Kidney (tissue), 14 donors: ENCODE data around the gene SNAP25. TPM values are rescaled to one million over a fixed set of nuclear protein-coding genes. Genes with fewer than 3 reads are reported as not detected.
A peak's percentile ranks its signal among the peaks of the same experiment; 100 is the strongest.

Experiments
- DNase-seq, 5 donors: peaks; one replicate each; pipeline ENCODE4 v3.0.0-alpha.2; 2013 to 2020
- FAIRE-seq: peaks from 2 replicates; lab custom pipeline; 2012; peaks lifted over from hg19 to GRCh38; lab: Jason Lieb, UNC
- H3K27ac ChIP-seq, 2 donors: one replicate each; pipeline ENCODE4 v1.7.0; 2013; ENCODE audit warnings: low read depth in 2 of 2, low read length in 2 of 2, inconsistent platforms in 1 of 2
- H3K27me3 ChIP-seq: one replicate; pipeline ENCODE4 v1.7.1; 2013; ENCODE audit warnings: low read length, inconsistent platforms; ENCODE audit not compliant: control insufficient read depth, insufficient read depth
- H3K36me3 ChIP-seq, 3 donors: one replicate each; pipeline versions ENCODE4 v1.7.0 to v1.7.1; 2013; ENCODE audit warnings: low read length in 3 of 3, control low read depth in 1 of 3, inconsistent platforms in 1 of 3; ENCODE audit not compliant: insufficient read depth in 3 of 3, control insufficient read depth in 2 of 3
- H3K4me1 ChIP-seq, 3 donors: one replicate each; pipeline versions ENCODE4 v1.7.0 to v1.7.1; 2013; ENCODE audit warnings: low read length in 3 of 3, inconsistent platforms in 1 of 3, low read depth in 1 of 3; ENCODE audit not compliant: control insufficient read depth in 2 of 3, insufficient read depth in 2 of 3
- H3K4me3 ChIP-seq, 3 donors: one replicate each; pipeline versions ENCODE4 v1.7.0 to v1.8.1; 2013; ENCODE audit warnings: low read length in 3 of 3, control low read depth in 1 of 3, inconsistent platforms in 1 of 3
- H3K9ac ChIP-seq, 3 donors: one replicate each; pipeline versions ENCODE4 v1.7.0 to v1.7.1; 2013; ENCODE audit warnings: low read length in 3 of 3, control low read depth in 1 of 3, inconsistent platforms in 1 of 3
- H3K9me3 ChIP-seq, 3 donors: one replicate each; pipeline versions ENCODE4 v1.7.0 to v1.7.1; 2013; ENCODE audit warnings: low read length in 3 of 3, control low read depth in 1 of 3, inconsistent platforms in 1 of 3; ENCODE audit not compliant: control insufficient read depth in 2 of 3, insufficient read depth in 1 of 3
- intact Hi-C: fragments of 100-400 bp; cut with DNase I; formaldehyde crosslinking; loops from one replicate; pipeline ENCODE4 v1.11.1; 2022
- polyA plus RNA-seq: library from polyadenylated mRNA; stranded (reverse); fragments of 350-450 nt; fragmentation: Illumina TruSeq; extraction: RNeasy Lipid Tissue Mini Kit (QIAGEN cat#74804); gene quantifications from one replicate; pipeline ENCODE4 v1.2.3, GENCODE V29; 2014; ENCODE audit warnings: low read depth, low replicate concordance; ENCODE audit not compliant: insufficient read depth
- total RNA-seq: library from RNA; stranded (reverse); fragmentation: NEBNext Ultra II Directional; extraction: Animal tissue kit (Norgen Biotek cat#: 25700); gene quantifications from one replicate; pipeline ENCODE4 v1.2.1, GENCODE V29; 2021
- TF ChIP-seq, protein P1 (sequence below): IDR thresholded peaks from 3 replicates; pipeline ENCODE4 v1.5.1; 2012; ENCODE audit warnings: mild to moderate bottlenecking, moderate library complexity, borderline replicate concordance; ENCODE audit not compliant: insufficient read depth; ENCODE audit errors: extremely low read depth
- donor health status: control.
- donor health status: control.
- donor health status: control.
- donor health status: control.
- donor health status: control.
- donor health status: DM: yes; HTN: yes; CAD: no.
- donor health status: Normal renal cell carcinoma (clear cell type).

The SNAP25 gene
- total and polyA plus RNA-seq, 2 donors from 2014 or later, result 1.4 to 6.2 TPM

DNA sequence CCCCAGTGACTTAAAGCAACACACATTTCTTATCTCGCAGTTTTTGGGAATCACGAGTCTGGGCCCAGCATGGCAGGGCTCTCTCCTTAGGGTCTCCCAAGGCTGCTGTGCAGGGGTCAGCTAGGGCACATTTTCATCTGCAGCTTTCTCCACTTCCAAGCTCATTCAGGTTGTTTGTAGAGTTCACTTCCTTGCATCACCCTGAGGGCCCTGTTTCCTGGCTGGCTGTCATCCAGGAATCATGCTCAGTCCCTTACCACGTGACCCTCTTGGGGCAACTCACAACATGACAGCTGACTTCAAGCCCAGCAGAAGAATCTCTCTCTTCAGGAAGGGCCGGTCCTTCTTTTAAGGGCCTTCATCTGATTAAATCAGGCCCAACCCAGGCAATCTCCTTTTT lies 21.3 kb downstream of the SNAP25 start:
- intact Hi-C loops, result no loop called here
- H3K36me3 ChIP-seq, result no peaks in the 10 kb centered on the region
- H3K4me3 ChIP-seq, result no peak overlapping the region
- TF ChIP-seq, protein P1, sequence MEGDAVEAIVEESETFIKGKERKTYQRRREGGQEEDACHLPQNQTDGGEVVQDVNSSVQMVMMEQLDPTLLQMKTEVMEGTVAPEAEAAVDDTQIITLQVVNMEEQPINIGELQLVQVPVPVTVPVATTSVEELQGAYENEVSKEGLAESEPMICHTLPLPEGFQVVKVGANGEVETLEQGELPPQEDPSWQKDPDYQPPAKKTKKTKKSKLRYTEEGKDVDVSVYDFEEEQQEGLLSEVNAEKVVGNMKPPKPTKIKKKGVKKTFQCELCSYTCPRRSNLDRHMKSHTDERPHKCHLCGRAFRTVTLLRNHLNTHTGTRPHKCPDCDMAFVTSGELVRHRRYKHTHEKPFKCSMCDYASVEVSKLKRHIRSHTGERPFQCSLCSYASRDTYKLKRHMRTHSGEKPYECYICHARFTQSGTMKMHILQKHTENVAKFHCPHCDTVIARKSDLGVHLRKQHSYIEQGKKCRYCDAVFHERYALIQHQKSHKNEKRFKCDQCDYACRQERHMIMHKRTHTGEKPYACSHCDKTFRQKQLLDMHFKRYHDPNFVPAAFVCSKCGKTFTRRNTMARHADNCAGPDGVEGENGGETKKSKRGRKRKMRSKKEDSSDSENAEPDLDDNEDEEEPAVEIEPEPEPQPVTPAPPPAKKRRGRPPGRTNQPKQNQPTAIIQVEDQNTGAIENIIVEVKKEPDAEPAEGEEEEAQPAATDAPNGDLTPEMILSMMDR, result no peak
- DNase-seq (peak in 1 of 5 donors; percentile 70), FAIRE-seq (no peak)
- H3K4me1 ChIP-seq, result no peaks in the 10 kb centered on the region
- no peak overlapping the region for H3K27ac ChIP-seq
- no peaks in the 10 kb centered on the region for H3K27me3 ChIP-seq
- H3K9me3 ChIP-seq, result no peaks in the 10 kb centered on the region
- no peak overlapping the region for H3K9ac ChIP-seq

DNA sequence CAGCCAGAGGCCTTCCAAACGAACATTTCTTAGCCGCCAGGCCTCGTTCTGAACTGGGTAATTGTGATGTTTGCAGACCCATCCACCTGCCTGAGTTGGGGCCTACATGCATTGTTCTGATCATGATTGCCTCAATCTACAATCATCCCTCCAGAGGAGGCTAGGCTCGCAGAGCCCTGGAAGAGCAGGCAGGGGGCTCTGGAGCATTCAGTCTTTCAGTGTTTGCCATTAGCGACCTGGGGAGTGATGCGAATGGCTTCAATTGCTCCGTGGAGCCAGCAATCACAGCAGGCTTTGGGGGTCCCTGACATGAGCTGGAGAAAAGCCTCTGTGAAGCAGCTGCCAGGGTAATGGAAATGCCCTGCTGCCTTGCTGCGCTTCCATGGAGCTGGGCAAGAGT lies 22.0 kb downstream of the SNAP25 start:
- Histone ChIP-seq H3K36me3 (no peaks in the 10 kb centered on the region), H3K27me3 (no peaks in the 10 kb centered on the region), H3K9me3 (no peaks in the 10 kb centered on the region), H3K4me1 (no peaks in the 10 kb centered on the region), H3K4me3 (no peak overlapping the region), H3K27ac (no peak overlapping the region), H3K9ac (no peak overlapping the region)
- intact Hi-C loops, result no loop called here
- TF ChIP-seq, protein P1, result no peak
- no peak for DNase-seq
- no peak for FAIRE-seq

DNA sequence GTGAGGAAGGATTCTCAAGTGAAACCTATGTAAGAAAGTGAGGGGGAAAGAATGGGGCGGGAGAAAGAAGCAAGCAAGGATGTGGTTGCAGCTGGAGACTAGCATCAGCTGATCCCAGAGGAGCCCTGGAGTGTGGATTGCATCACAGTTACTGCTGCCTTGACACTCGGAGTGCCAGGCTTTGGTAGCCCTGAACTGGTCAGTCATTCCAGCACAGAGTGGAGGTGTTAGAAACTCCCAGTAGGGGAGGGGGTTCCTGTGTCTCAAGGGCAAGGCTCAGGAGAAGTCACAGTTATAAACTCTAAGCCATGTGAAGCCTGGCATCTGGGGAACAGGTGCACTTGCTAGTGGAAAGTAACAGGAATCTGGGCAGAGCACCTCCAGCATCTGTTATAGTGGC lies 23.5 kb downstream of the SNAP25 start:
- Histone ChIP-seq H3K27me3 (no peaks in the 10 kb centered on the region), H3K9me3 (no peaks in the 10 kb centered on the region), H3K27ac (no peak overlapping the region), H3K4me1 (no peaks in the 10 kb centered on the region), H3K9ac (no peak overlapping the region), H3K36me3 (no peaks in the 10 kb centered on the region), H3K4me3 (no peak overlapping the region)
- FAIRE-seq (no peak), DNase-seq (no peak)
- TF ChIP-seq, protein P1, result no peak
- intact Hi-C loops, result no loop called here

DNA sequence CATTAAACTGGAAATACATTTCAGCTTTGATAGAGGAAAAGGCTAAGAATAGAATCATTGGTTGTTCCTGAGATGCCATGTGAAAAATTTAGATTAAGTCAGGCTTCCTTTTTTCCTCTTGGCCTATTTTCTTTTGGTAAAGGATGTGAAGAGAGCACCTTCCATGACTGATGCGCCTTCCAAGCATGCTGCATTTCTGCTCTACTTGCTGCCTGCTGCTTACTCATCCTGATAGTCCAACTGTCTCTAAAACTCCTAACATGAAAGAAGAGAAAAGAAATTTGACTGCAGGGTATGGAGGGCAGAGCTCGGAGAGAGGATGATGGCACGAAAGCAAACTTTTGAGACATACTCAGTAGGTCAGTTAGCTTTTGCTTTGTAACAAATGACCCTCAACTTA lies 28.8 kb downstream of the SNAP25 start:
- TF ChIP-seq, protein P1, result no peak
- no peaks in the 10 kb centered on the region for H3K4me1 ChIP-seq
- intact Hi-C loops, result no loop called here
- no peak overlapping the region for H3K9ac ChIP-seq
- no peaks in the 10 kb centered on the region for H3K9me3 ChIP-seq
- no peak for FAIRE-seq
- no peak for DNase-seq
- H3K4me3 ChIP-seq, result no peak overlapping the region
- H3K36me3 ChIP-seq, result no peaks in the 10 kb centered on the region
- H3K27ac ChIP-seq, result no peak overlapping the region
- no peaks in the 10 kb centered on the region for H3K27me3 ChIP-seq
